RWPE1 (cell line): ENCODE results near the gene TREX2.

ENCODE experiments used
- CTCF ChIA-PET: fragments of 350-600 bp; sonication (Branson Sonifier 250); formaldehyde crosslinking; extraction: SDS; loops from one replicate; lab custom pipeline; 2021; lab: Yijun Ruan, JAX
- POLR2A ChIA-PET: fragments of 400-600 bp; formaldehyde crosslinking; extraction: SDS; loops from one replicate; lab custom pipeline; 2020; ENCODE audit warnings: antibody characterized with exemption; ENCODE audit not compliant: low non-redundant PET; lab: Yijun Ruan, JAX
- DNase-seq: peaks from one replicate; pipeline ENCODE4 v3.0.0; 2012; ENCODE audit warnings: low spot score
- H3K27ac ChIP-seq: fragments of 450-650 bp; 2 replicates; pipeline ENCODE4 v1.5.1; 2017
- TF ChIP-seq, protein P1 (sequence below): fragments of 450-650 bp; conservative IDR thresholded peaks from 2 replicates; pipeline ENCODE4 v1.5.1; 2017; ENCODE audit warnings: low read depth, mild to moderate bottlenecking

TREX2 gene

DNA sequence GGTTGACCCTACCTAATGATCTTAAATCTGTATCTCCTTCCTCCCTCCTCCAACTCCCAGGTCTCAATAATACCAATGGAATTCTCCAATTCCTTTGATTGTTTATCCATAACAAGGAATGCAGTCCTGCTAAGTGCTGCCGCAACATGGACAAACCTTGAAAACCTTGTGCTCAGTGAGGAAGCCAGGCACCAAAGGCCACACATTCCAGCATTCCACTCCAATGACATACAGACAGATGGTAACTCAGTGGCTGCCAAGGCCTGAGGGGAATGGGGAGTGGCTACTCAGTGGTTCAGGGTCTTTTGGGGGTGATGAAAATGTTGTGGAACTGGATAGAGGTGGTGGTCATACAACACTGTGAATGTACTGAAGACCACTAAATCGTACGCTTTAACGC, 14.1 kb upstream of the TREX2 start:
- TF ChIP-seq, protein P1, sequence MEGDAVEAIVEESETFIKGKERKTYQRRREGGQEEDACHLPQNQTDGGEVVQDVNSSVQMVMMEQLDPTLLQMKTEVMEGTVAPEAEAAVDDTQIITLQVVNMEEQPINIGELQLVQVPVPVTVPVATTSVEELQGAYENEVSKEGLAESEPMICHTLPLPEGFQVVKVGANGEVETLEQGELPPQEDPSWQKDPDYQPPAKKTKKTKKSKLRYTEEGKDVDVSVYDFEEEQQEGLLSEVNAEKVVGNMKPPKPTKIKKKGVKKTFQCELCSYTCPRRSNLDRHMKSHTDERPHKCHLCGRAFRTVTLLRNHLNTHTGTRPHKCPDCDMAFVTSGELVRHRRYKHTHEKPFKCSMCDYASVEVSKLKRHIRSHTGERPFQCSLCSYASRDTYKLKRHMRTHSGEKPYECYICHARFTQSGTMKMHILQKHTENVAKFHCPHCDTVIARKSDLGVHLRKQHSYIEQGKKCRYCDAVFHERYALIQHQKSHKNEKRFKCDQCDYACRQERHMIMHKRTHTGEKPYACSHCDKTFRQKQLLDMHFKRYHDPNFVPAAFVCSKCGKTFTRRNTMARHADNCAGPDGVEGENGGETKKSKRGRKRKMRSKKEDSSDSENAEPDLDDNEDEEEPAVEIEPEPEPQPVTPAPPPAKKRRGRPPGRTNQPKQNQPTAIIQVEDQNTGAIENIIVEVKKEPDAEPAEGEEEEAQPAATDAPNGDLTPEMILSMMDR, result no peak
- H3K27ac ChIP-seq, result no peak overlapping the region
- CTCF ChIA-PET, result interaction anchor here (0.8 to 1.3 kb wide), 2 partner anchors 10 to 50 kb away, joined by 4 to 7 read pairs; no protein-coding TSS in a partner anchor
- POLR2A ChIA-PET, result no interaction called here
- DNase-seq, result no peak

DNA sequence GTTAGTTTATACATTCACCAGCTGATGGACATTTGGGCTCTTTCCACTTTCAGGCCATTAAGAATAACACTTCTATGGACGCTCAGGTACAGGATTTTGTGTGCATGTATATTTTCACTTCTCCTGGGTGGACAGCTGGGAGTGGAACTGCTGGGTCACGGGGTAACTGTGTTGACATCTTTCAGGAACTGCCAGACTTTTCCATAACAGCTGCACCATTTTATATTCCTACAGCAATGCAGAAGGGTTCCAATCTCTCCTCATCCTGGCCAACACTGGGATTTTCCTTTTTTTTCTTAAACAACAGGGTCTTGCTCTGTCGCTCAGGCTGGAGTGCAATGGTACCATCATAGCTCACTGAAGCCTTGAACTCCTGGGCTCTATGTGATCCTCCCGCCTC, 12.6 kb upstream of the TREX2 start:
- DNase-seq, result no peak
- TF ChIP-seq, protein P1, result no peak
- CTCF ChIA-PET, result interaction anchor here (0.6 kb wide), 2 partner anchors 69 to 81 kb away, joined by 3 to 4 read pairs; no protein-coding TSS in a partner anchor
- POLR2A ChIA-PET, result no interaction called here
- H3K27ac ChIP-seq, result no peak overlapping the region

DNA sequence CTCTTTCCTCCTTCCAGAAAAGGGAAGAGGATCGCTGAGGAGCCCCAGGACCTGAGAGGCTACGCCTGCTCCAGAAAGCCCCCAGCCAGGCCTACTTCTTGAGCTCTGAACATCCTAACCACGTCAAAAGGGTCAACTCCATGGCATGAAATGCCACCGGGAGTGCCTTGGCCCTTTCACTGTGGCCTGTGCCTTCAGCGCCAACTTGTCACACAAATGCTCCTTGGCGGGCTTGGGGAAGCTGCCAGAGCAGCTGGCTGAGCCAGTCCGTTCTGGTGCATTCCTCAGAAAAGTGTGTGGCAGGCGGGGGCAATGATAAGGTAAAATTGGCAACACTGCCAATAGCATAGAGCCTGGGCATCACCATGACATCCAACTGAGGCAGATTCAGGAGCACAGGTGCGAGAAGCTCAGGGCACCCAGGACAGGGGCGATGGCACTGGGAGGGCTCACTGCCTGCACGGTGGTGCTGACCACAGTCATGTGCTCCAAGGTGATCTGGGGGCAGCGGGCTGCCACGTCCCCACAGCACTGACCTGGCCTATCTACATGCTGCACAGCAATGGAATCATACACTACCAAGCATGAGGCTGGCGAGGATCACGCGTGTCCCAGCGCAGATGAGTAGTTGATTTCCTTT, 12.1 kb upstream of the TREX2 start:
- ChIA-PET CTCF (interaction anchor here (0.6 kb wide), 2 partner anchors 69 to 81 kb away, joined by 3 to 4 read pairs; no protein-coding TSS in a partner anchor), POLR2A (no interaction called here)
- no peak overlapping the region for H3K27ac ChIP-seq
- no peak for DNase-seq
- TF ChIP-seq, protein P1, result no peak

DNA sequence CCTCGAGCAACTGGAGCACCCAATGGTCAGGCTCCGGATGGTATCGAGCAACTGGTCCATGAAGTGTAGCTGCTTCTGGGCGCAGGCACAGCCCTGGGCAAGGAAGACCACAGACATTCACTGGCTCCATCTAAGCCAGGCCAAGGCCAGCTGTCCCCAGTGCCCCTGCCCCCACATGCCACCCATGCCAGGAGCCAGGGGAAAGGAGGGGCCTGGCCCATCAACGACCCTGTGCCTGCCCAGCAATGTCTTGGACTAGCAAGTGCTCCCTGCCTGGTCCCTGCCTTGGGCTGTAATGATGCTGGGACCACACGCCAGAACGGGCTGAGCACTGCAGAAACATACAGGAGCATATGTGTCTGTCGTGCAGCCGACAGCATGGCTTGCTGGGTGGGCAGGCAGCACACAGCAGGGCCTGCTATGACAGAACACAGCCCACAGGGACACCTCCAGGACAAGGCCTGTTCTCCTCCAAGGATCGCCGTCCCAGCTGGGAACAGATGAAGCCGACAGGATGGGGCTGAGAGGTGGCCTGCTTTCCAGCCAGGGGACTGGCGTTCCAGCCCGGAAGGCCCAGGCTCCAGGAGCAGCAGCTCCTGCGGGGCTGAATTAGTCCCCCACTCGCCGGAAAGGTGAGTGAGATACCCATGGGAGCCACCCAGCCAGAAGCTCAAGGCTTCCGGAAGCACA, 11.4 kb upstream of the TREX2 start:
- H3K27ac ChIP-seq, result no peak overlapping the region
- ChIA-PET CTCF (no interaction called here), POLR2A (no interaction called here)
- TF ChIP-seq, protein P1, result no peak
- no peak for DNase-seq

DNA sequence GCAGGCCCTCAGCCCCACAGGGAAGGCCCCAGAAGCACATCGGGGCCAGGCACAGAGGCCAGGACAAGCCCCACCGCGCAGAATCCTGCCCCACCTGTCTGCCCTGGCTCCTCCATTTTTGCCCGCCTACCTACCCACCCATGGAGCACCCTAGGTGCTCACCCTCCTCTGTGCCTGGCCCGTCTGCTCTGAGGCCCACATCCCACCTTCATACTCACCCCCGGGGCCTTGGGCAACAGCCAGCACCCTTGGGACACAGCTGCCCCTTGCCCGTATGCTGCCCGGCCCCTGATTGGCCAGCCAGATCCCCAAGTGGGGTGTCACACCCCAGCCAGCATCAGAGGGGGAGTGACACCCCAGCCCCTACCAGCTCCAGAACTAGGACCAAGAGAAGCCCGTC, 10.8 kb upstream of the TREX2 start:
- TF ChIP-seq, protein P1, result no peak
- ChIA-PET POLR2A (no interaction called here), CTCF (no interaction called here)
- no peak overlapping the region for H3K27ac ChIP-seq
- no peak for DNase-seq

DNA sequence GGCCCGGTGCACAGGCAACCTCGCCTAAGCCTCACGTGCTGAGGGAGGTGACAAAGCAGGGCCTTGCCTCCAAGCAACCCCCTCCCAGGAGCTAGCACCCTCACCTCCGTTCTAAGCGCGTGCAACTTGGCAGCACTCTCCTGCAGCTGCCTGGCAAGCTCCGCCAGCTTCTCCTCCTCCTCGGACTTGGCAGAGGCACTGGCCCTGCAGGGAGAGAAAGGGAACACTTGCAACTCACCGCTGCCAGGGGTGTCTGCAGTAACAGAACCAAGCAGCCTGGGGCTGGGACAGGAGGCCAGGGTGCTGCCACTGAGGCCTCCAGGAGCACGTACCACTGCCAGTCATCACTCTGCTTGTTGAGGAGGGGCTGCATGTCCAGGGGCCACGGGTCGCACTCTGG, 10.3 kb upstream of the TREX2 start:
- TF ChIP-seq, protein P1, result no peak
- POLR2A ChIA-PET, result no interaction called here
- CTCF ChIA-PET, result no interaction called here
- no peak for DNase-seq
- H3K27ac ChIP-seq, result no peak overlapping the region
